NCI-H1694 treated with DMSO at 0.1 percent for 48 hours (cell line): ENCODE results near the gene BRF1.
A peak's percentile ranks its signal among the peaks of the same experiment; 100 is the strongest.
"Not testable (repeated sequence)": the region's sequence is repeated elsewhere in the genome, so short reads cannot be mapped to it uniquely, and the experiment has no call there.

ENCODE experiments used
- DNase-seq: peaks from one replicate; lab custom pipeline; 2025; lab: John Stamatoyannopoulos, UW

Gene BRF1

DNA sequence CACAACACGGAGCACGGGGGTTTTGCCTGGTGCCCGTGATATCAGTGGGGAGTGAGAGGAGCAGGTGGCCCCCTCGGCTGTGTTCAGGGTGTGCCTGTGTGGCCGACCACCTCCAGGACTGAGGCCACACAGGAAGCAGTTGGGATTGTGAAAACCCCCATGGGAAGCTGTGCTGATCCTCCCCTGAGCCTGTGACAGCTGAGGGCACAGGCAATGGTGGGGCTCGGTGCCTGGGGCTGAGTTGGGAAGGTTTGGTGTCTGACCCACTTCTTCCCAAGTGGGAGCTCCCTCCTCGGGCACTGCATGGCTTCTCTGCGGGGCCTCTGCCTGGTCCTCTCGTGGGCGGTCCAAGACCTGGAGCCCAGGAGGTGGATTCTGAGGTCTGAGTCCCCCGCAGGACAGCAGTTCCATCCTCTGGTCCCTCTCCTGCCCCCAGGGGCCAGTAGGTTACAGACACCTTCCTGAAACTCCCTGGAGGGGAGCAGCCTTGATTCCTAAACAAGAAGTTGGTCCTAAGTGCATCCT lies 31.6 kb upstream of the BRF1 start:
- DNase-seq = no peak

DNA sequence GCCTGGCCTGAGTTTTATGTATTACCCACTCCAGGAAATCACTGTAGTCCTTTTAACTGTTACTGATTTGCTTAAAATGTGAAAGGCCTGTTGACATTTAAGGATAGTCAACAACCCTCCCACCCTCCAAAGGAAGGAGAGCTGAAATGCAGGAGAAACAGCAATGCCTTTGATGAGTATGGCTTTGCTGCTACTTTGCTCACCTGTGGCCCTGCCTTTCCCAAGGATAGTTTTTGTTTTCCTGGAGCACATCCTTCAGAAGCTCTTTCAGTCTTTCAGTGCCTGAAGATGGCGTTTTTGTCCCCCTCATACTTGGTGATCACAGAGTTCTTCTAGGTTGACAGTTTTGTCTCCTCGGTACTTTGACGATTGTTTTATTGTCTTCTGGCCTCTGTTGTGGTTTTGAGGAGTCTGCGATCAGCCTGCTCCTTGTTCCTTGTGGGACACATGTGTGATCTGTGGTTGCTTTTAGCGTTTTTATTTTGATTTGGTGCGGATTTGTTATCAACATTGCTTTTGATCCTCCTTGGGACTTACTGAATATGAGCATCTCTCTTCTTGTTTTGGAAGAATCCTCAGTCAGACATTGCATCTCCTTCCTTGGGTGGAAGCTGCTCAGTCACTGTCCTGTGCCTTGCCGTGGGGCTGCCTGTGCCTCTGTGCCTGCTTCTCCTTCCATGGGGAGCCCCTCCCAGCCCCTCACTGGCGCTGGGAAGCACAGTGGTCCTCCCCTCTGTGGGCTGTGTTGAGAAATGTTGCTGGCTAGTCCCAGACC lies 31.0 kb upstream of the BRF1 start:
- no peak for DNase-seq

DNA sequence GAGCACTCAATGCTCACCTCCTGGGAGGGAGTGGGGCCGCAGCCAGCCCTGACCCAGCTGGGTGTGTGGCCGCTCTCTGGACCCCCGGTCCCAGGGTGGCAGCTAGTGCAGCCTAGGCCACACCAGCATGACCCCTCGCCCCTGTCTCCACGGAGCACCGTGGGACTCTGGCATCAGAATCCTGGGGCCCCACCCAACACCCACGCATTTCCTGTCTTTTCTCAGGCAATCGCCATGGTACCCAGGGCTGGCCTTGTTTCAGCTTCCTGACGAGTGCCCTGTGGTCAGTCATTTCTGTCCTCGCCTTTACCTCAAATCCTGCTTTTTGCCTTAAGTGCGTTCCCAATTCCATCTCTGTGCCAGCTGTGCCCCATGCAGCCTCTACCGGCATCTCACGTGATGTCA lies 29.7 kb upstream of the BRF1 start:
- no peak for DNase-seq

DNA sequence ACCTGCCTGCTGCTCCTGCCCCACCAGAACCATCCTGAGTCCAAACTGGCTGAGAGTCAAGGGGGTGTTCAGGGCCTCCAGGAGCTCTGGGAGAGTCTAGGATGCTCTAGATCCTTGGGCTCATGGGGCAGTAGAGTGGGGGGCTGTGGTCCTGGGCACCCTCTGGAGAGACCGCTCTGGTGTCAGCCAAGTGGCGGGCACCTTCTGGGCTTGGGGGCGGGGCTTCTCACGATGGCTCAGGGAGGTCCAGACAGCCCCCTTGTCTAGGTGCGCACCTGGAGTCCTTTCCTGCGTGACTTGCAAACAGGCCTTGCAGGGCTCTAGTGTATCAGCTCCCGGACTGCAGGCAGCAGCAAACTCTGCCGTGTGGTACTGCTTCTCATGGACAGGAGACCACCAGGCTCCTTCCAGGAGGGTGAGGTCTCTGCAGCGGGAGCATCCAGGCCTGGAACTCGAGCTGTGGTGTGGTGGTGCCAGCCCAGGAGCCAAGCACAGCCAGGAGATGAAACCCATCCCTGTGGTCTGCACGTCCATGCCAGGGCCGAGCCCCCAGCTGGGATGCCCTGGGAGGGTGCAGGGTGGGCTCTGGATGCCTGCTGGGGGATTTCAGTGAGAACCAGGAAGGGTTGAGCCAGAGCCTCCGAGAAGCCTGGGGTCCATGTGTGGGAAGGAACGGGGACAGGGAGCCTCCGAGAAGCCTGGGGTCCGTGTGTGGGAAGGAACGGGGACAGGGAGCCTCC lies 28.8 kb upstream of the BRF1 start:
- no peak for DNase-seq

DNA sequence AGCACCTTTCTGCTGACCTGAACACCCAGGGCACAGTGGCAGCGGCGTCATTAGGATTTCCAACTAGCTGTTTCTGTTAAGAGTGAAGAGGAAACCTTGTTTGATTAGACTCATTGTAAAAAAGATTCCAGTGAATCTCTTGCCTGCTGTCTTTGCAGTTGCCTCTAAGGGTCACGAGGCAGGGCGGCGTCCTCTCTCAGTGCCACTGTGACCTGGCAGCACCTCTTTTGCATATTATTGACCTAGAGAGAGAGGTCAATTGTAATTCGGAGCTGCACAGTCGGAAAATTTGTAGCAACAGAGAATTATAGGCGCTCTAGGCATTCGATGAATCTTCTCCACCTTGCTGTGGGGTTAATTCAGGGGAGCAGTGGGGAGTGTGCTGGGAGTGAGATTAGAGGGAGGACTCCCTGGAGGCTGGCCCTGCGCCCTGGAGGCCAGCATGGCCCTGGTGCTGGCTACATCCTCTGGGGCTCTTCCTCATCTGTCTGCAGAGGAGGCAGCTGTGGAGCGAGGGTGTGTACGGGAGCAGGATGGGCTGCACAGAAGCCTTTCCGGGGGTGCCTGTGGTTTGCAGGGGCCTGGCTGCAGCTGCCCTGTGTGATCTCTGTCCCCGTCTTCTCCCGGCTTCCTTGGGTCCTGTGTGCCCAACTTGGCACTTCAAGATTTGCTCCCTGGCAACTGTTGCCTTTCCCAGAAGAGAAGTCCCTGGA lies 28.0 kb upstream of the BRF1 start:
- DNase-seq = no peak

DNA sequence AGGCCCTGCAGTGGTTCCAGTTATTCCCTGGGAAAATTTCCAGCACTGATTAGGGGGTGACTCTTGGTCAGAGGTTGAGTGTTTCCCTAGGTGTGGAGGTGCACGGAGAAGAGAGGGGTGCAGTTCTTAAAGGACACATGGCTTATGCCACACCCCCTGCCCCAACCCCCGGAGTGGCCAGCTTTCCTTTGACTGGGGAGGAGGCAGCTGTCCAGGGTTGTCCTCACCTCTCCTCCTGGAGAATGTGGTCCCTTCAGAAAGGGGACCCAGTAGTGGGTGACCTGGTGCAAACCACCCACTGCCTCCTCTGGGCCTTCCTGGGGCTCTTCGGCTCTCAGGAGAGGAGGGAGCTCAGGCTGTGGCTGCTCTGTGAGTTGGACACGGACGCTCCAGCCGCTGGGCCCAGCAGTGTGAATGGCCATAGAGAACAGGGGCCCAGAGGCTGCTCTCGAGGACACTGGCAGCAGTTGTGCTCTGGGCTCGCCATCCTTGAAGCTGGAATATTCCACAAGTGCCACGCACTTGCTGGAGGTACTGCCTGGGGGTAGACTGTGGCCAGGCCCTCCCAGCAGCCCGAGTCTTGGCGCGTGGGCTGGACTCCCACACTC lies 27.4 kb upstream of the BRF1 start:
- no peak for DNase-seq

DNA sequence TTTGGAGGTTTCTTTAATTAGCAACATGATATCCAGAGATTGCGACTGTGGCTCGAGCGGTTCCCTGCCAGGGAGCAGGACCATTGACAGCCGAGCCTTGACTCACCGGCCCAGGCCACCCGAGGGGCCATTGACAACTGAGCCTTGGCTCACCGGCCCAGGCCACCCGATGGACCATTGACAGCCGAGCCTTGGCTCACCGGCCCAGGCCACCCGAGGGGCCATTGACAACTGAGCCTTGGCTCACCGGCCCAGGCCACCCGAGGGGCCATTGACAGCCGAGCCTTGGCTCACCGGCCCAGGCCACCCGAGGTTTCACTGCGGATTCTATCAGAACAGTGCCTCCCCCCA lies 26.9 kb upstream of the BRF1 start:
- not testable (repeated sequence) for DNase-seq

DNA sequence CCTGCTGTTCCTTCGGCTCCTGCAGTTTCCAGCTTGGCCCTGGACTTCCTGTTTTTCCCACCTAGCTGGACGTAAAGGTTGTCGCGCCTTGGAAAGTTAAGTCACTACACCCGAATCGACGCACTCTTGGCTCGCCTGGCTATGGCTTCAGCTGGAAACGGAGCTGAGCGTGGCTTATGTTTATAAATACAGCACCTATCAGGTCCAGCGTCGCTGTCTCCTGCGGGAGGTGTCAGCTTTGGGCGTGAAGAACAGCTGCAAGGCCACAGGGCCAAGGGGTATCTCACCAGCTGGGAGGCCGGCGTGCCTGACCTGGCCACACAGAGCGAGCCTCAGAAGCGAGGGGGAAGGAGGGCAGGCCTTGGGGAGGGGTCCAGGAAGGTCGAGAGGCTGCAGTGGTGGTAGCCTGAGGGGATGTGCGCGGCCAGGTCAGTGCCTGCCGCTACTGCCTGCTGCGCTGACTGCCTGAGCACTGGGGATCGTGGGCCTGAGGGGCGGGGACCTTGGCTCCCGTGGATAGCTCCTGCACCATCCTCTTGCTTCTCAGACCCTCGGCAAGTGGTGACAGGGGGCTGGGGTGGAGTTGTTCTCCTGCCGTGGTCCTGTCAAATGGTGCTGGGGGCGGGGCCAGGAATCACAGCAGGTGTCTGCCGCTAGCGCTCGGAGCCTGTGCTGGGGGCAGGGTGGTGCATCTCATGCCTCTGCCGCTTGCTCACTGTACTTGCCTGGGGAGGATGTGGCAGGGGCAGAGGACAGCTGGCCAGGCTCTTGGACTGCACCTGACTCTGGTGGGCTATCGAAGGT lies 26.3 kb upstream of the BRF1 start:
- DNase-seq = no peak

DNA sequence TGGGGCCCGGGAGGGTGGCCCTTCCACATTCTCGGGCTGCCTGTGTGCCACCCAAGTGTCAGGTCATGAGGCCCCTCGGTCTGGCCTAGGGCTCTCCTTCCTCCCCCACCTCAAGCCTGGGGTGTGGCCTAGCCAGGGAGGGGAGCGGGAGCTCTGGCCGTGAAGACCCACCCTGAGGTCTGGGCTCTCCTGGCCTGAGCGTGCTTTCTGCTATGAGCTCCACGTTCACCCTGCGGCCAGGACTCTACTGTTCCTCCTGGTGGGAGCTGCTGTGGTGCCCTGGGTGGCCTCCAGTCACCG lies 25.7 kb upstream of the BRF1 start:
- no peak for DNase-seq

DNA sequence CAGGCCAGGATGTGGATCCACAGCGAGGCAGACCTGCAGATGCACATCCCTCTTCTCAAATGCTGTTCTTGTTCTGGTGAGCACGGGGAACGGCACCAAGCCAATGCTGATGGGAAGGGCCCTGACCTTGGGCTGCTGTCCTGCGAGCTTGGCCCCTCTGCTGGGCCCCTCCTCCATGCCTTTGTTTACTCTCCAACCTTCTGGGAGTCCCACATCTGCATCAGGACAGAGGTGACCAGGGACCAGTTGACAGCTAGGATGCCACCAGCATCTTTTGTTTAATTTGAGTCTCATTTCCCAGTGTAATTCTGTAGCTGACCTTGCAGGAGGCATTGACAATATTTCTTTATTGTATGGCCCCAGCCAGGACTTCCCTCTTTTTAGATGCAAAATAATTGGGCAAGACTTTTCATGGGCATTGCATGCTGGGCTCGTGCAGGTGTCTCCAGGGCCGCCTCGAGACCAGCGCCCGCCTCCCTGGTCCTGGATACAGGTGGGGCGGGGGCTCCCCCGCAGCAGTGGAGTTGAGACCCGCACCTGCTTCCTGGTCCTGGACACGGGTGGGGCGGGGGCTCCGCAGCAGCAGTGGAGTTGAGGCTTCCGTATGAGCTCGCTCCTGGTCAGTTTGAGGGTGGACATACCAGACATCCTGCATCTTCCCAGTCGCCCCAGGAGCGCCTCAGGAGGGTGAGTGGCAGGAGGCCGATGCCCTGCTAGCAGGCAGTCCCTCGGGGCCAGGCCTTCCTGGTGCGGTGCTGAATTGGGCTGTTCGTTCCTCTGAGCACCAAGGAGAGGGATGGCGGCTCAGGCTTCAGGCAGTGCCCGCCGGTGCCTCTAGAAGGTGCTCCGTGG lies 25.1 kb upstream of the BRF1 start:
- DNase-seq = no peak

DNA sequence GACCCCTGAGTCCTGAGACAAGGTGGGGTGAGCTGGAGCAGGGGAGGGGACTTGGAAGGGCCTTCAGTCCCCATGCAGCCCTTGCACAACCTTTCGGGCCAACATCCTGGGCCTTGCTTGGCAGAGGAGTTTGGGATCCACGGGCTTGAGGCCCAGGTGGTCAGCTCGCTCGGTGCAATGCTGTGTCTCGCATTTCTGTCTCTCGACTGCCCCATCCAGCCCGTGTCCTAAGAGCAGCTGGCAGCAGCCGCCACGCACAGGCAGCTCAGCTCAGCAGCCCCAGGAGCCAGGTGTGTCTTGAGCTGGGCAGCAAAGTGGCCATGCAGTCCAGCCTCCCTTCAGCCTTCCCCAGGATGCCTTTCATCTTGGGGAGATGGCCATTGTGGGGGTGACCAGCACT lies 24.5 kb upstream of the BRF1 start:
- no peak for DNase-seq

DNA sequence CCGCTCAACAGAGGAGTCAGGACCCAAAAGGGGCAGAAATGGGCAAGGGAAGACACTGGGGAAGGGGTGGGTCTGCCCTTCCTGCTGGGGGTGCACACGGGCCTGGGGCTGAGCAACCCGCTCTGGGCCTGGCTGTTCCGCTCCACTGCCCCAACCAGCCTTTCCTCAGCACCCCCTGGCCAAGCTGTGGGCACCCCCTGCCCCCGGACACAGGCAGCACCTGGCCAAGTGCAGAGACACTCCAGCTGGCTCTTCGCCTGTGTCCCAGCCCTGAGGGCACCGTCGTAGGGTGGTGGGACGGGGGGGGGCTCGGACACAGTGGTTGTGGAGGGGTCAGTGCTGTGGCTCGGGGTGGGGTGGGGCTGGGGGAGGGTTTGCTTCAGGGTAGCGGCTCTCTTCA lies 24.1 kb upstream of the BRF1 start:
- DNase-seq = no peak

DNA sequence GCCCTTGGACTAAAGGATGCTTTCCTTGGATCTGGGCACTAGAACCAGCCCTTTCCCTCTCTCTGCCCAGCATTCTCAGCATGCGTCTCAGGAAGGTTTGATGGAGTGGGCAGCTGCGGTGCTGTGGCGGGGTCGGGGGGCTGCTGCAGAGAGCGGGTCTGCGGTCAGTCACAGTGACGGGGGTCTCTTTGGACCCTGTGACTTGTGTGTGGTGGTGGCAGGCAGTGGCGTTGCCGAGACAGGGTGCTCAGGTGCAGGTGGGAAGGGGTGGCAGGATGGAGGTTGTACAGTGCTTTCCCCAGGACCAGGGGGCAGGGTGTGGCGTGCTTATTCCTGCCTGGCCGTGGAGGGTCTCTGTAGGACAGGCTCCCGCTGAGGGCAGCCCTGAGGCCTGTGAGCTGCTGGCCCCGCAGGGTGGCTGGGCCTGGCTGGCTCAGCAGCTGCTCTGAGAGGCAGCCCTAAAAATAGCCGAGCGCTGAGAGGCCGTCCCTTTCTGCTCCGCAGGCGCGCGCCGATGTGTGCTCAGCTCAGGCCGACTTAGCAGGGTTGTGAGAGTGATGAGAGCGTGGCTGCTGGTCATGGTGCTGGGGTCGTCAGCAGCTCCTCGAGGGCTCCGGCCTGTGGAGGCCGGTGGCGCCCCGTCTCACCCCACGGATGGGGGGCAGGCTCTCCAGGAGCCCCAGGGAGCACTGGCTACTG lies 23.4 kb upstream of the BRF1 start:
- no peak for DNase-seq

DNA sequence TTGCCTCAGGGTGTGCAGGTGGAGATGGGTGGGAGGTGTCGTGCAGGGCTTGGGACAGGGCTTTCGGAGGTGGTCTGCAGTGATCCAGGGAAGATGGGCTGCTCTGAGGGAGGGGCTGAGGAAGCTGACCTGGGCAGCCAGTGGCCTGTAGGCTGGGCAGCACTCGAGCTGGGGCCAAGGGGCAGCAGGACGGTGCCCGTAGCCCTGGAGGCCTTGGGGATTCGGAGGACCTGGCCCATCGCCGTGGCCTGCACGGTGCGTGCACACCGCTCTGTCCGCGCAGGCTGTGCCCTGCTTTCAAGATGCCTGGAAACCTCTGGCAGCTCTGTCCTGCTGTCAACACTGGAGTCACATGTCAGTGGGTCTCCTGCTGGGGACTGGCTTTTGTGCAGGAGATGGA lies 22.9 kb upstream of the BRF1 start:
- DNase-seq = no peak

DNA sequence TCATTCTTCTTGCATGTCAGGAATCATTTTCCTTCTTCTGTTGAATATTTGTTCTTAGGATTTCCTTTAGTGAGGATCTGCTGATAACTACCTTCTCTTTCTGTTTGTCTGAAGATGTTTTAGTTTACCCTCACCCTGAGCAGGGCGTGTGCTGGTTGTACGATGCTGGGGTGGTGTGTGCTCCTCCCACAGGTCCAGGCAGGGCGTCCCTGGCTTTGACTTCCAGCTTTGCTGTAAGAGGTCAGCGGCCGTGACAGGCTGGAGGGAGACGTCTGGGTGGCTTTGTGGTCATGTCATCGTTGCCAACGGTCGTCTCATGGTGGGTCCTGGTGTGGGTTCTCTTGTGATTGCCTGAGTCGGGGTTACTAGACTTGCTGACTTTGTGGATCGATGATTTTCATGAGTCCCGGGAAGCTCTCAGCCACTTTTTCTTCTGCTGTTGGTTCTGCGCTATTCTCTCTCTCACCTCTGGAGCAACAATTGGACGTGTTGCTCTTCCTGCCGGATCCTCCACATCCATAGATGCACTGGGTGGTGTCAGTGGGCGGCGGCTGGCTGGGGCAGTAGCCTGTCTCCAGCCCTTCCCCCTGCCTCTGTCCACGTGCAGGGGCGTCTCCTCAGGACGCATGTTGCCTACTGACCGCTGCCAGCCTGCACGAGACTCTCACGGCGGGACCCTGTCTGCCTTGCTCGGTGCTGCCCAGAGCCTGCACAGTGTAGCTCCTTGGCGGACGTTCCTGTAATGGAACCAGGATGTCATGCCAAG lies 22.2 kb upstream of the BRF1 start:
- no peak for DNase-seq

DNA sequence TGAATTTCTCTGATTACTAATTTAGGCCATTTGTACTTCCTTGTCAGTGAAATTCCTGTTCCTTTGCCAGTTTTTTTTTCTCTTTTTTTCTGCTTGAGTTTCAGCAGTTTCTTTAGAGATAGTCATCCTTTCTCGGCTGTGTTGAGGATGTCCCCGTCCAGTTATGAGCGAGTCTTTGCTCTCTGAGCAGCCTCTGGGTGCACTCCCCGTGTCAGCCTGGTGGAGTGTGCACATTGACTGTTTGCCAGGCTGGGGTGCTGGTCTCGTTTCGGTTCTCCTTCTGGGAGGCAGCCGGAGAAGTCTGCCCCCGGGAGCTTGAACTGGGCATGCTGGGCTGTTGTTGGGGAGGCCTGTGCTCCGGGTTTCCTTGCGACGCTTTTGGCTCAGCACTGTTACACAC lies 16.7 kb upstream of the BRF1 start:
- peak; percentile 42 for DNase-seq

DNA sequence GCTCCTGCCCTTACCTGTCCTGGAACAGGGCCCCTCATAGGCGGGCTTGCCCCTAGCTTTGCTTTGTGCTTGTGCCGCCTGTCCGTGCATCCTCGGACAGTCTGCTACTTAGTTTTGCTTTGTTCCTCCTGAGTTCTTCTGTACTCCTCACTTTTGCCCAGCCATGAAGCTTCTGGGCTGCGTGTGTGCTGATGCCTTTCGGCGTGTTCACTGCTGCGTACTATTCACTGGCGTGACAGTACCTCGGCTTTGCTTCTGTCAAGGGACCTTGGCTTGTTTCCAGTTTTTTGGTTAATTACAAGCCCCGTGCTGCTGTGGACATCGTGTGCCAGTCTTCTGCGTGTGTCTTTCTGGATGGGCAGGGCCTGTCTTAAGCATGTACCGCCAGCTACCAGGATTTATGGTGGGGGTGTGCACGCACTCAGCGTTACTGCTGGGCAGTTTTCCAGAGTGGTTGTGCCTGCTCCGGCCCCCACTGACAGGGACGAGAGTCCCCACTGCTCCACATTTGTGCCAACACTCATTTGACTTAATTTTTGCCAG lies 16.2 kb upstream of the BRF1 start:
- no peak for DNase-seq

DNA sequence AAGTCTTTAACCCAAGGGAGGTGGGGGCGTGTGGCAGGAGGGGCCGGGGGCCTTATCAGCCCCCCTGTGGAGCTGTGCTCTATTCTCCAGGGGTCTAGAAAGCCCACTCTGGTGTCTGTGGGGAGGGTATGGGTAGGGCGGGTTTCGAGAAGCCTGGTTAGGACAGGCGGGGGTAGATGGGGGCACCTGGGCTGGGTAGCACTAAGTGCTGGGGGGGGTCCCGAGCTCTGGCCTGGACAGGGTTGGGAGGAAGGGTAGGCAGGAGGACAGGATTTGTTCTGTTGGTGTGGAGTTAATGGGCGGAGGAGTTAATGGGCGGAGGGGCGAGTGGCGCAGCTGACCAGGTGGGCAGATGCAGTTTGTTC lies 15.8 kb upstream of the BRF1 start:
- DNase-seq = no peak

DNA sequence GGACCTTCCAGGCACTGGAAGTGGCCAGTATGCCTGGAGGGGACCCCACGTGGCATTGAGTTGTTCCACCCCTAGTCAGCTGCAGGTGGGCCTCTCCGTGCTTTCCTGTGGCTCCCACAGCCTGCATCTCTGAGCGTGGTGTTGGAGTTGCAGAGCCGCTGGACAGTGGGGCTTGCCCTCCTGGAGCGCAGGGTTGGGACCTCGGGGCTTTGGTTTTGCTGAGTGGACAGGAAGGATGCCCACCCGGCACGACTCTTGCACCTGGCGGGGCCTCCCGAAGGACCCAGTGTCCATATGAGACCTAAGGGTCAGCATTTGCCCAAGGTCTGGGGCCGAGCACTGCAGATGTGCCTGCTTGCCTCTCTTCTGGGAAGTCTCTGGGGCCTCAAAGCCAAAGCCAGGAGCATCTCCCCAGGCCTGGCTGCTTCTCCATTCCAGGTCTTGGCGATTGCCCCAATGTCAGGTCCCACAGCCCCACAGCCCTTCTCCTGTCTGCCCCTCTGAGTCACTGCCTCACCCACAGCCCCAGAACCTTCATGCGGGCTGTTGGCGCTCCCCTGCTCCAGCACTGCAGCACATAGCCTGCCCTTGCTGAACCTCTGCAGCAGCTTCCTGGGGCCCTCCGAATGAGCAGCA lies 15.3 kb upstream of the BRF1 start:
- DNase-seq = peak; percentile 18
